Femur (tissue), 1 donor: Measurements from ENCODE around the gene TRPM8.

Source experiments
- DNase-seq: peaks from one replicate; pipeline ENCODE4 v3.0.0-alpha.2; 2017

The TRPM8 gene

DNA sequence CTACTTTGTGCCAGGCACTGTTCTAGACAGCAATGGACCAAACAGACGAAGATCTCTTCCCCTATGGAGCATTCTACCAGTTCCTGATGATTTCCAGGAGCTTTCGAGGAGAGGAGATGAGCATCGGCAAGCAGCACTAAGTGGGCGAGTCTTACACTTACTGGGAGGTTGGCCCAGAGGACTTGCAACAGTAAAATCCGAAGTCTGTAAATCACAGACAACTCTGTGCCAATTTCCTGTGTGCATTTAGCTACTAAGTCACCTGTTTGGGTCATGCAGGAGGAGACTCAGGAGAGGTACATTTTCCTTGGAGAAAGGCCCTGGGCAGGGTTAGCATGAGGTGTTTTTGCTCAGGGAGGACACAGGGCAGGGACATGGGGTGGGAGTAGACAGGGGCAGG, 58.9 kb downstream of the TRPM8 start:
- DNase-seq = no peak

GRCh38 chr2:233976690-233977294, 59.6 kb downstream of the TRPM8 start:
- DNase-seq = no peak

DNA sequence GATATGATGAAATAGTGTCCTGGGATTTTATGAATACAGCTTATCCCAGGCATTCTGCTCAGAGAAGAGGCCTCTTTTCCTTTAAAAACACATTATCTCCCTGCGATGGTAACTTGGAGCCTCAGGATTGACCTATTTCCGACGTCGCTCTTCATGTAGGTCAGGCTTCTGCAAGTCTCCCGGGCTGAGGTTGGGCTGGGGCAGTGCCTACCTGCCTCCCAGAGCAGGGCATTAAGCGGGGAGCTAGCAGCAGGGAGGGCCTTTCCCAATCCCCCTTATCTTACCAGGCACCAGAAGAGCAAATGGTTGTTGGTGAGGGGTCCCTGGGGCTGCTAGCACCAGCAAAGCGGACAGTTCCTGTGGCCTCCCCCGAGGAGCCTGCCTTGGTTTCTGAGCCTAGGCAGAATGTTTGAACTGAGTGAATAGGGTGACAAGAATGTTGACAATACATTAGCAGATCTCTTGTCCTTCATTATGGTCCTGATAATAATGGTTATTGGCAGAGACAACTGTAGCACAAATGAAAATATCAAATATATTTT, 60.2 kb downstream of the TRPM8 start:
- DNase-seq = no peak

- DNase-seq = no peak
These were observed 62.6 kb downstream of the TRPM8 start for GRCh38 chr2:233979748-233980147.

DNA sequence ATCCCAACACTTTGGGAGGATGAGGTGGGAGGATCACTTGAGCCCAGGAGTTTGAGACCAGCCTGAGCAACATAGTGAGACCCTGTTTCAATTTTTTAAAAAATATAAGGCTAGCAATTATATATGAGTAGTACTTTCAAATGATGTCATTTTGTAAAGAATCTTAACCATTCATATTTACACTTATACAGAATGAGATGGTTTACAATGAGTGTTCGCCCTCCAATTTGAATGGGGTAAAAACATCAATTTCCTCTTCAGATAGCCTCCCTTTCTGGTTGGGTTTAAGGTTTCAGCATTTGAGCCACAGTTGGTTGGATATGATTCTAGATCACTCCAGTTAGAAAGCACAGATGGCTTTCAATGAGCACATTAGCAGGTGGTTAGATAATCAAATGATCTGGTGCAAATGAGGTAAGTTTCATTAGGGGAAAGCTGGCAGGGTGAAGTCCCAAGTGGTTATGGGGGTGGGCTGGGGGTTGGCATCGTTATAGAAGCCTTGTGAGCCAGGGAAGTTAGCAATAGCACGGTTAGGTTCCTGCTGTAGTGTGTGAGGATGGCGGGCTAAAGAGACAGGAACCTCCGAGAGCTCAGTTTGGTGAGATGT, 63.9 kb downstream of the TRPM8 start:
- DNase-seq = no peak

GRCh38 chr2:233981574-233982420, 64.6 kb downstream of the TRPM8 start:
- DNase-seq = no peak

GRCh38 chr2:233982421-233983121, 65.4 kb downstream of the TRPM8 start:
- no peak for DNase-seq

- no peak for DNase-seq
These were observed 66.3 kb downstream of the TRPM8 start for GRCh38 chr2:233983445-233983844.

GRCh38 chr2:233988581-233988980, 71.4 kb downstream of the TRPM8 start:
- DNase-seq = no peak

DNA sequence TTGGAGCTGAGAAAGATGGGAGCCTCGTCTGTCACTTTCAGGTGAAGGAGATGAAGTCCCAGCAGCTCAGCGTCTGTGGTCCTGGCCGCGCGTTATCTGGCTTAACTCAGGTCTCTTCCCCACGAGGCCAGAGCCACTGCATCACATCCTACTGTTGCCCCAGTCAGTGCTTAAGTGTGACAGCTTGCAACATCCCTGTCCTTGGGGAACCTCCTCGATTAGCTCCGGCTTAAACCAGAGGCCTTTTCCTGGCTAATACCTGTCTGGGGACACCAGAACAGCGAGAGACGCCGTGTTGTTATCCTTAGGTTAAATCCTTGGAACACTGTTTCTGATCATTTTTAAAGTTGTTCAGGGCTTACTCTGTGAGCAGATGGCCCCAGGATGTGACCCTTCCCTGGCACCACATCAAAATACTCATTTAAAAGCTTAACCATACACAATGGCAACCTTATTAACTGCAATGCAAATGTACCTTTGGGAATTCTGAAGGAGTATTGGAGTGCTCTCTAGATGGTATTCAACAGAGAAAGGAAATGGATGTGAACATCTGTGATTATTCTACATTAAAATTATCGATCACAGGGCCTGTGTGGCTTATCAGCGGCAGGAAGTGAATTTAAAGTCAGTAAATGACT, 72.2 kb downstream of the TRPM8 start:
- no peak for DNase-seq

DNA sequence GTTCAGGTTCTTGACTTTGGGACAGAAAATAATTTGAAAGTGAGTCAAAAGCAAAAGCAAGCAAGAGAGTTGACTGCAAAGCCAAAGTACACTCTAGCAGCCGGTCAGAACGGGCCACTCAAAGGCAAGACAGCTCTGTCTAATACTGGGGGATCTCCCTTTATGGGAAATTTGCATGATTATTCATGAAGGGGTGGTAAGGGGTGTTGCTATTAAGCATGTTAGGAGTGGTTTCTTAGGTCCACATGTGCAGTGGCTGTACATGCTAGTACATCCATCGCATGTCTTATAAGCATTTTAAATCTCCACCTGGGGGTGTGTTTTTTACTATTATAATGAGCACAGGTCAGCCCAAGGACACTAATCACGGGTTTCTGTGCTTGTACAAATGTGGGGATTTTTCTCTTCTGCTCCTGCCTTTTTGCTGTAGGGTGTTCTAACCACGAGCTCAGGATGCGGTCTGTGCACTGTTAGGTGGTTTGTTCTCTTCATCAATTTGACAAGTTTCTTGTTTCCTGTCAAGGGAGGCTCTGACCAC, 73.2 kb downstream of the TRPM8 start:
- DNase-seq = no peak

DNA sequence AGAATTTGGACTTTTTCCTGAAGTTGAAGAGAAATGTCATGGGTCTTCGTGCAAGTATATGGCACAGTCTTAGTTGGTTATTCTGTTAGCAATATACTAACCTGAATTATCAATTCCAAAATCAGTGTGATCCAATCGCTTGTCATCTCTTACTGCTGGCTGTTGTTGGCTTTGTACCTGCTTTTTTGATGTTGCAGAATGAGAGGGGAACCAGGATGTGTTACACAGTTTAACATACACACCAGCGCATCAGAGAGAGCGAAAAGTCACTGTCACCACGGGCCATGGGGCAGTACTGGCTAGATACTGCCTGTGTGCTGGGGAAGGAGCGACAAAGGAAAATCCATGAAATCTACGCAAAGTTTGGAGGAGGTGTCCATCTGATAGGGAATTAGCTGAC, 74.0 kb downstream of the TRPM8 start:
- no peak for DNase-seq

GRCh38 chr2:233992513-233993217, 75.5 kb downstream of the TRPM8 start:
- DNase-seq = no peak

- no peak for DNase-seq
These were observed 76.3 kb downstream of the TRPM8 start for GRCh38 chr2:233993461-233993860.

DNA sequence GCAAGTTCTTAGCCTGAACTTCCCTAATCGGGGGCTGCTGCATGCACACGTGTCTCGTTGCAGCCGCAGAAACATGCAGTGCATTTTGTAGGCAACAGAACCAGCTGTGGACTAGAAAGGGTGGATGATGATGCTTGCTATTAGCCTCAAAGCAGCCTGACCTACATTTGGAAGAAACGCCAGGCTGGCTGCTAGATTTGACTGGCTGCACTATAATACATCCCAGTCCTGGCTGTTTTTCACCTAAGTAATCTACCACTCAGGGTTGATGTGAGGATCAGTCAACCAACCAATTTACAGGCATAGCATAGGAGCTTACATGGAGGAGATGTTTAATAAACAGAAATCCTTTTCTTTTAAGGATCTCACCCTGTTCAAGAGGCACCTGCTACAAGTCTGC, 77.0 kb downstream of the TRPM8 start:
- DNase-seq = no peak

- DNase-seq = no peak
These were observed 78.8 kb downstream of the TRPM8 start for GRCh38 chr2:233996000-233996399.

DNA sequence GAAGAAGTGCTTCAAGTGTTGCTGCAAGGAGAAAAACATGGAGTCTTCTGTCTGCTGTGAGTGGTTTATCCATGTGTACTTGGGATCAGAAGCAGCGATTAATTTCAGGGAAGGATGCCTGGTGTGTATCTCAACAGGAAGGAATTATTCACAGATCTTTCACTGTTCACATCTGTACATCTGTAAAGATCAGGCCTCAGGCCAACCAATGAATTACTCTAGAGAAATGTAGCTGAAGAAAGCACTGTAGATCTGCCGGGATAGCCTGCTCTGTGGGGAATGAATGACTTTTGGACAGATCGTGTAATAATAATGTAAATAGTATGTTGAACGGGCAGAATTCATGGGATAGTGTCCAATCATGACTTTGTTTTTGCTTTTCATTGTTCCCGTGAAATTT, 79.3 kb downstream of the TRPM8 start:
- DNase-seq = peak; percentile 48

GRCh38 chr2:233997707-233998106, 80.5 kb downstream of the TRPM8 start:
- DNase-seq = no peak

- DNase-seq = no peak
These were observed 82.0 kb downstream of the TRPM8 start for GRCh38 chr2:233999182-233999581.

- DNase-seq = no peak
These were observed 84.4 kb downstream of the TRPM8 start for GRCh38 chr2:234001380-234002160.

DNA sequence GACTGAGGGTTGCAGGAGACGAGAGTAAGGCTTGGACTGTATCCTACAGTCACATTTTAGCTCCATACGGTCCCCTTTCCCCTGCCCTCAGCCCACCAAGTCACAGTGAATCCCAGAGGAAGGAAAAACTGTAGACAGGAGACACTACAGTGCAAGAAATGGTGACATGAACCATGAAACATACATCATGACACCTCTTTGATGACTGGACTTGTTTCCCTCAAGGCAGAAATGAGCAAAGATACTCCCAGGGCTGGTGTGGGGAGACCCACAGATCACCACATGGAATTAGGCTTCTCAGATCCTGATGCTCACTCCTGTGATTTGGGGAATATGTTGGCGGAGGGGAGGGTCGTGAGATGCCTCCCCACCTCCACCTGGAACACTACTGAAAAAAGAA, 85.1 kb downstream of the TRPM8 start:
- DNase-seq = no peak
